DOHH2 (cell line): ENCODE data around the gene PRDX5.
A peak's percentile ranks its signal among the peaks of the same experiment; 100 is the strongest.

ENCODE experiments used
- CTCF ChIP-seq: fragments of 200-600 bp; sonication (generic); IDR thresholded peaks from one replicate; pipeline ENCODE4 v1.5.1; 2014; ENCODE audit warnings: antibody characterized with exemption, mild to moderate bottlenecking, low read depth, low read length; ENCODE audit not compliant: poor library complexity, severe bottlenecking
- EZH2phosphoT487 ChIP-seq: fragments of 200-600 bp; sonication (generic); IDR thresholded peaks from 2 replicates; pipeline ENCODE4 v1.6.1; 2017; ENCODE audit warnings: borderline replicate concordance, mild to moderate bottlenecking, antibody characterized with exemption, low read length, moderate library complexity, mixed read lengths

GRCh38 chr11:64304316-64305072 lies 13.4 kb upstream of the PRDX5 start:
- peak; percentile 99 for TF ChIP-seq CTCF
- TF ChIP-seq EZH2phosphoT487, result no peak
